Lower leg skin (tissue), 3 donors: ENCODE measurements around the gene KCND2.

Experiments
- POLR2A ChIP-seq, 2 donors: fragments of 450-650 bp; IDR thresholded peaks; one replicate each; pipeline ENCODE4 v1.6.1; 2016 to 2017; ENCODE audit warnings: antibody characterized with exemption in 2 of 2, mild to moderate bottlenecking in 1 of 2, moderate library complexity in 1 of 2
- TF ChIP-seq, protein P1 (sequence below), 3 donors: fragments of 450-650 bp; IDR thresholded peaks; one replicate each; pipeline ENCODE4 v1.5.1; 2016; ENCODE audit warnings: antibody characterized with exemption in 3 of 3, mild to moderate bottlenecking in 3 of 3, moderate library complexity in 2 of 3

DNA sequence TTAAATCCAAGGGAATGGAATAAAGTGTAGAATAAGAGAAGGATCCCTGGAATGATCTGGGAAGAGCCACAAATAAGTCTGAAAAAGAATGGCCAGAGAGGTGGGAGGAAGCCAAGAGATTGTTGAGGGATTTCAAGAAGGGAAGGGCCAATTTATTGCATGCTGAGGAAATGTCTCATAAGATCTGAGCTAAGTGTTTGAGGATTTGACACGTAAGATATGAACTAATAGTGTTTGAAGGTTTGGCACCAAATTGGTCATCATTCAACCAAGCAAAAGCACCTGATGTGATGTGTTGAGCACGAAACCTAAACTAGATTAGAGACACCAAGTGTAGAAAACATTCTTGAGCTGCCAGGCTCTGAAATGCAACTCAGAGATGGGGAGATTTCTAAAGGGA, 487.1 kb downstream of the KCND2 start:
- TF ChIP-seq, protein P1, sequence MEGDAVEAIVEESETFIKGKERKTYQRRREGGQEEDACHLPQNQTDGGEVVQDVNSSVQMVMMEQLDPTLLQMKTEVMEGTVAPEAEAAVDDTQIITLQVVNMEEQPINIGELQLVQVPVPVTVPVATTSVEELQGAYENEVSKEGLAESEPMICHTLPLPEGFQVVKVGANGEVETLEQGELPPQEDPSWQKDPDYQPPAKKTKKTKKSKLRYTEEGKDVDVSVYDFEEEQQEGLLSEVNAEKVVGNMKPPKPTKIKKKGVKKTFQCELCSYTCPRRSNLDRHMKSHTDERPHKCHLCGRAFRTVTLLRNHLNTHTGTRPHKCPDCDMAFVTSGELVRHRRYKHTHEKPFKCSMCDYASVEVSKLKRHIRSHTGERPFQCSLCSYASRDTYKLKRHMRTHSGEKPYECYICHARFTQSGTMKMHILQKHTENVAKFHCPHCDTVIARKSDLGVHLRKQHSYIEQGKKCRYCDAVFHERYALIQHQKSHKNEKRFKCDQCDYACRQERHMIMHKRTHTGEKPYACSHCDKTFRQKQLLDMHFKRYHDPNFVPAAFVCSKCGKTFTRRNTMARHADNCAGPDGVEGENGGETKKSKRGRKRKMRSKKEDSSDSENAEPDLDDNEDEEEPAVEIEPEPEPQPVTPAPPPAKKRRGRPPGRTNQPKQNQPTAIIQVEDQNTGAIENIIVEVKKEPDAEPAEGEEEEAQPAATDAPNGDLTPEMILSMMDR (IDR thresholded peaks at IDR 0.05) = no peak
- TF ChIP-seq POLR2A (IDR thresholded peaks at IDR 0.05) = no peak
